ENCODE measurements around the gene ARF1.

ARF1 gene

GRCh38 chr1:228147768-228148167 is 65.3 kb downstream of the ARF1 start:
- no peak for DNase-seq (ENCODE audit: low read depth in 2 of 2)

GRCh38 chr1:228148196-228148861 is 65.8 kb downstream of the ARF1 start:
- DNase-seq (ENCODE audit: low read depth in 2 of 2): no peak

Measured in stimulated activated CD4-positive, alpha-beta T cell treated with anti-CD3 and anti-CD28 coated beads, Interleukin-1b, Interleukin-23, amount 100 ng/mL, for 1 hour (primary cell).